K562 (cell line): Measurements from ENCODE around the gene REEP2. TPM values are rescaled to one million over a fixed set of nuclear protein-coding genes. Genes with fewer than 3 reads are reported as not detected.

Experiments
- ARID3A ChIP-seq: IDR thresholded peaks from 2 replicates; pipeline ENCODE4 v1.6.1; 2012; ENCODE audit warnings: low read depth, low read length, improper control_type of control experiment, borderline replicate concordance
- CBFB ChIP-seq: sonication (generic); formaldehyde crosslinking; IDR thresholded peaks from 2 replicates; pipeline ENCODE4 v1.4.0; 2020; ENCODE audit warnings: mild to moderate bottlenecking, missing genetic modification reagents
- CREBBP ChIP-seq: IDR thresholded peaks from one replicate; pipeline ENCODE4 v1.6.1; 2012; ENCODE audit warnings: low read depth, mild to moderate bottlenecking, control low read depth, inconsistent platforms, low read length
- DPF2 ChIP-seq: fragments of 450-650 bp; IDR thresholded peaks from 2 replicates; pipeline ENCODE4 v1.6.1; 2016
- ETS2 ChIP-seq: IDR thresholded peaks from 2 replicates; pipeline ENCODE4 v1.6.1; 2016; ENCODE audit warnings: borderline replicate concordance, missing genetic modification characterization, mild to moderate bottlenecking, moderate library complexity, missing compliant biosample characterization; ENCODE audit not compliant: poor library complexity, severe bottlenecking
- FOXA3 ChIP-seq, 2 experiments: fragments of 450-650 bp in 1 of 2; sonication (generic) in 1 of 2; formaldehyde crosslinking; IDR thresholded peaks in 1 of 2; conservative IDR thresholded peaks in 1 of 2; 2 replicates each; pipeline versions ENCODE4 v1.4.0 to v1.8.0; 2020 to 2022; ENCODE audit warnings: mild to moderate bottlenecking in 2 of 2, missing genetic modification reagents in 1 of 2
- HSF4 ChIP-seq: fragments of 250-450 bp; sonication (Bioruptor Pico); IDR thresholded peaks from 2 replicates; pipeline ENCODE4 v2.1.2; 2022; ENCODE audit warnings: mild to moderate bottlenecking, moderate library complexity, borderline replicate concordance
- ILK ChIP-seq: fragments of 450-650 bp; IDR thresholded peaks from 2 replicates; pipeline ENCODE4 v1.6.1; 2016; ENCODE audit warnings: missing genetic modification characterization, low read depth, mild to moderate bottlenecking, missing compliant biosample characterization, moderate library complexity, borderline replicate concordance
- KAT7 ChIP-seq: sonication (generic); formaldehyde crosslinking; IDR thresholded peaks from 2 replicates; pipeline ENCODE4 v1.8.0; 2022; ENCODE audit warnings: missing genetic modification reagents, mild to moderate bottlenecking, borderline replicate concordance
- KLF10 ChIP-seq: fragments of 250-450 bp; sonication (Bioruptor Pico); IDR thresholded peaks from 2 replicates; pipeline ENCODE4 v1.6.1; 2021; ENCODE audit warnings: matching md5 sums
- NEUROD1 ChIP-seq: fragments of 150-350 bp; IDR thresholded peaks from 2 replicates; pipeline ENCODE4 v1.6.1; 2014; ENCODE audit warnings: borderline replicate concordance, low read length, low read depth; ENCODE audit not compliant: partially characterized antibody
- SIN3A ChIP-seq, 2 experiments: fragments of 150-350 bp in 1 of 2; IDR thresholded peaks; 2 replicates each; pipeline ENCODE4 v1.6.1; 2011 to 2016; ENCODE audit warnings: borderline replicate concordance in 2 of 2, low read depth in 2 of 2, low read length in 2 of 2, mild to moderate bottlenecking in 2 of 2, moderate library complexity in 2 of 2; ENCODE audit not compliant: control insufficient read depth in 1 of 2
- SMARCA5 ChIP-seq: fragments of 450-650 bp; IDR thresholded peaks from 2 replicates; pipeline ENCODE4 v1.6.1; 2016
- SP1 ChIP-seq: sonication (generic); formaldehyde crosslinking; IDR thresholded peaks from 2 replicates; pipeline ENCODE4 v1.8.1; 2022; ENCODE audit warnings: mild to moderate bottlenecking, missing genetic modification reagents
- SRSF7 ChIP-seq: fragments of 200-400 bp; formaldehyde crosslinking; optimal IDR thresholded peaks from 2 replicates; pipeline ENCODE3; 2017; ENCODE audit warnings: mild to moderate bottlenecking, low read depth, low read length
- TEAD2 ChIP-seq: fragments of 450-650 bp; IDR thresholded peaks from 2 replicates; pipeline ENCODE4 v1.6.1; 2016; ENCODE audit warnings: missing genetic modification characterization, control low read depth, missing compliant biosample characterization
- TOE1 ChIP-seq, 2 experiments: fragments of 450-650 bp in 1 of 2; sonication (generic) in 1 of 2; formaldehyde crosslinking in 1 of 2; IDR thresholded peaks; 2 replicates each; pipeline versions ENCODE4 v1.7.1 to v1.8.0; 2016 to 2022; ENCODE audit warnings: borderline replicate concordance in 2 of 2, mild to moderate bottlenecking in 2 of 2, antibody characterized with exemption in 1 of 2, inconsistent platforms in 1 of 2, low read depth in 1 of 2, missing genetic modification reagents in 1 of 2, moderate library complexity in 1 of 2
- ZNF121 ChIP-seq: sonication (generic); formaldehyde crosslinking; conservative IDR thresholded peaks from 2 replicates; pipeline ENCODE4 v1.8.0; 2022; ENCODE audit warnings: missing genetic modification reagents
- ZSCAN32 ChIP-seq: fragments of 450-650 bp; formaldehyde crosslinking; IDR thresholded peaks from 2 replicates; pipeline ENCODE4 v1.4.0; 2020; ENCODE audit warnings: mild to moderate bottlenecking, moderate library complexity
- polyA plus RNA-seq, 8 experiments: library from polyadenylated mRNA; depleted of rRNA in 4 of 8; stranded (reverse) in 5 of 8; unstranded in 3 of 8; fragments of >200 nt; fragmentation: Nextera tagmentation in 2 of 8; fragmentation: Illumina TruSeq in 1 of 8; extraction: Ambion mirVana in 2 of 8; extraction: Trizol in 1 of 8; gene quantifications; 2 replicates each; pipeline versions ENCODE4 v1.2.1 to v1.2.3, GENCODE V29; 2011 to 2014; ENCODE audit warnings: inconsistent platforms in 1 of 8, missing spikeins in 1 of 8
- total RNA-seq, 7 experiments: library from RNA; depleted of rRNA in 6 of 7; stranded (reverse); fragments of >200 nt in 6 of 7; fragmentation: Illumina TruSeq in 2 of 7; extraction: Trizol in 2 of 7; gene quantifications; 2 replicates each; pipeline versions ENCODE4 v1.2.1 to v1.2.3, GENCODE V29; 2011 to 2021; ENCODE audit warnings: low replicate concordance in 1 of 7
- TF ChIP-seq, protein P1 (sequence below), 2 experiments: IDR thresholded peaks; 2 replicates each; pipeline ENCODE4 v1.6.1; 2012; ENCODE audit warnings: improper control_type of control experiment in 2 of 2, low read depth in 2 of 2, low read length in 2 of 2, borderline replicate concordance in 1 of 2
- TF ChIP-seq, protein P2 (sequence below), 2 experiments: fragments of 450-650 bp in 1 of 2; sonication (generic) in 1 of 2; formaldehyde crosslinking; conservative IDR thresholded peaks; 2 replicates each; pipeline versions ENCODE4 v1.4.0 to v1.8.1; 2020 to 2022; ENCODE audit warnings: mild to moderate bottlenecking in 1 of 2, missing genetic modification reagents in 1 of 2

Gene REEP2
- total and polyA plus RNA-seq, 9 of the 15 experiments (the other 6 are each of a cell fraction or from before 2014, with no cell fraction given), result 0.03 to 1.1 (median 0.12) TPM; not detected in 1

- TF ChIP-seq FOXA3 (CRISPR knock-in tag; conservative IDR thresholded peaks at IDR 0.05 in 1 of 2, IDR thresholded peaks at IDR 0.05 in 1 of 2) (no peak), SP1 (peak; percentile 82), CREBBP (no peak), ZNF121 (no peak), ETS2 (tag) (no peak), SIN3A (IDR thresholded peaks at IDR 0.05; ENCODE audit: borderline replicate concordance in 2 of 2, control insufficient read depth in 1 of 2, low read depth in 2 of 2, low read length in 2 of 2) (no peak; a peak in 1 of 4 replicates), TEAD2 (no peak), ZSCAN32 (CRISPR knock-in tag) (no peak), DPF2 (no peak), SRSF7 (no peak), SMARCA5 (no peak), KLF10 (CRISPR knock-in tag) (no peak), ILK (tag) (no peak), HSF4 (CRISPR knock-in tag) (no peak), KAT7 (peak; percentile 55; the same call in 1 of the 2 replicates), NEUROD1 (peak; percentile 81), ARID3A (no peak), CBFB (no peak), TOE1 (IDR thresholded peaks at IDR 0.05; ENCODE audit: borderline replicate concordance) (no peak), TOE1 (CRISPR knock-in tag; IDR thresholded peaks at IDR 0.05; ENCODE audit: borderline replicate concordance, low read depth) (0 out of 2 replicates have a peak, but pooled peaks have one; percentile 61)
- TF ChIP-seq, protein P1, sequence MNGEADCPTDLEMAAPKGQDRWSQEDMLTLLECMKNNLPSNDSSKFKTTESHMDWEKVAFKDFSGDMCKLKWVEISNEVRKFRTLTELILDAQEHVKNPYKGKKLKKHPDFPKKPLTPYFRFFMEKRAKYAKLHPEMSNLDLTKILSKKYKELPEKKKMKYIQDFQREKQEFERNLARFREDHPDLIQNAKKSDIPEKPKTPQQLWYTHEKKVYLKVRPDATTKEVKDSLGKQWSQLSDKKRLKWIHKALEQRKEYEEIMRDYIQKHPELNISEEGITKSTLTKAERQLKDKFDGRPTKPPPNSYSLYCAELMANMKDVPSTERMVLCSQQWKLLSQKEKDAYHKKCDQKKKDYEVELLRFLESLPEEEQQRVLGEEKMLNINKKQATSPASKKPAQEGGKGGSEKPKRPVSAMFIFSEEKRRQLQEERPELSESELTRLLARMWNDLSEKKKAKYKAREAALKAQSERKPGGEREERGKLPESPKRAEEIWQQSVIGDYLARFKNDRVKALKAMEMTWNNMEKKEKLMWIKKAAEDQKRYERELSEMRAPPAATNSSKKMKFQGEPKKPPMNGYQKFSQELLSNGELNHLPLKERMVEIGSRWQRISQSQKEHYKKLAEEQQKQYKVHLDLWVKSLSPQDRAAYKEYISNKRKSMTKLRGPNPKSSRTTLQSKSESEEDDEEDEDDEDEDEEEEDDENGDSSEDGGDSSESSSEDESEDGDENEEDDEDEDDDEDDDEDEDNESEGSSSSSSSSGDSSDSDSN (IDR thresholded peaks at IDR 0.05; ENCODE audit: borderline replicate concordance in 1 of 2, low read depth in 2 of 2, low read length in 2 of 2), result no peak
- TF ChIP-seq, protein P2, sequence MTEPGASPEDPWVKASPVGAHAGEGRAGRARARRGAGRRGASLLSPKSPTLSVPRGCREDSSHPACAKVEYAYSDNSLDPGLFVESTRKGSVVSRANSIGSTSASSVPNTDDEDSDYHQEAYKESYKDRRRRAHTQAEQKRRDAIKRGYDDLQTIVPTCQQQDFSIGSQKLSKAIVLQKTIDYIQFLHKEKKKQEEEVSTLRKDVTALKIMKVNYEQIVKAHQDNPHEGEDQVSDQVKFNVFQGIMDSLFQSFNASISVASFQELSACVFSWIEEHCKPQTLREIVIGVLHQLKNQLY (CRISPR knock-in tag; conservative IDR thresholded peaks at IDR 0.05), result no peak
These were observed 25.1 kb downstream of the REEP2 start (continued) for GRCh38 chr5:138464008-138464387.
